Embryonic facial prominence (tissue), 1 donor: ENCODE results near the gene TMEM109.

ENCODE experiments used
- DNase-seq: peaks from one replicate; pipeline ENCODE4 v3.0.0-alpha.2; 2016; ENCODE audit errors: extremely low spot score

TMEM109 gene, protein sequence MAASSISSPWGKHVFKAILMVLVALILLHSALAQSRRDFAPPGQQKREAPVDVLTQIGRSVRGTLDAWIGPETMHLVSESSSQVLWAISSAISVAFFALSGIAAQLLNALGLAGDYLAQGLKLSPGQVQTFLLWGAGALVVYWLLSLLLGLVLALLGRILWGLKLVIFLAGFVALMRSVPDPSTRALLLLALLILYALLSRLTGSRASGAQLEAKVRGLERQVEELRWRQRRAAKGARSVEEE

DNA sequence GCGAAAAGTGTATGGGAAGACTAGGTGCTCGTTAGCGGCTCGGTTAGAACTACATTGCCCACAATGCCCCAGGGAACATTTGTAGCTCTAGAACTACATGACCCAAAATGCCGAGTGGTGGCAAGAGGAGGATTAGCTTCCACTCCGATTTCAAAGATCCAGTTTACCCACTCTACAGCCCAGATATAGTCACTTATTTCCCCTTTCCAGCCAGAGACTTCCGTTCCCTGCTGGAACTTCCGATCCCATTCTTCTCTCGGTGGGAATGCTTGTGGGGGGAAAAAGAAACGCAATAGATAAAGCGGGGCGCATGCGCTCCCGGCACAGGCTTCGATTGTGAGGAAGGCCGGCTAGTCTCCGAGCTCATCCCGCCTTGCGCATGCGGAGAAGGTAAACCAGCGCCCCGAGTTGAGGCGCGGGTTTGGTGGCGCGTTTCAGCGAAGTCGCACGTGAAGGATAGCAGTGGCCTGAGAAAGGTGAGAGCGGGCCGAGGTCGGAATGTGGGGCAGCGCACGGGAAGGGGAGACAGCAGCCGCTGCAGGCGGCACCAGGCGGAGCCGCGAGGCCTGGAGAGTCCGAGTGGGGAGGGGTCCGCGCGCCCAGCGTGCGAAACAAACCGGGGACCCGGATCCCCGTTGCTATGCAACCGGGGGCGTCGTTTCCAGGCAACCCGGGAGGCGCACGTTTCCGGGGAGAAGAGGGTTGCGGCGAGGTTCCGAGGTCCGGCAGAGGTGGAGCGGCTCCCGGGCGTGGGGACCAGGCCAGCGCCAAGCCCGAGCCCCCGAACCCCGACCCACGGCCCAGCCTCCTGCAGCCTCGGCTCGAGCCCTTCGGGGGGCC is at the start of gene TMEM109:
Gene TMEM109 (plus strand): TSS at position 366 of the 840 bp plus-strand sequence. CDS start 5,536 bp downstream, outside the sequence.
- DNase-seq, result peak; percentile 90

DNA sequence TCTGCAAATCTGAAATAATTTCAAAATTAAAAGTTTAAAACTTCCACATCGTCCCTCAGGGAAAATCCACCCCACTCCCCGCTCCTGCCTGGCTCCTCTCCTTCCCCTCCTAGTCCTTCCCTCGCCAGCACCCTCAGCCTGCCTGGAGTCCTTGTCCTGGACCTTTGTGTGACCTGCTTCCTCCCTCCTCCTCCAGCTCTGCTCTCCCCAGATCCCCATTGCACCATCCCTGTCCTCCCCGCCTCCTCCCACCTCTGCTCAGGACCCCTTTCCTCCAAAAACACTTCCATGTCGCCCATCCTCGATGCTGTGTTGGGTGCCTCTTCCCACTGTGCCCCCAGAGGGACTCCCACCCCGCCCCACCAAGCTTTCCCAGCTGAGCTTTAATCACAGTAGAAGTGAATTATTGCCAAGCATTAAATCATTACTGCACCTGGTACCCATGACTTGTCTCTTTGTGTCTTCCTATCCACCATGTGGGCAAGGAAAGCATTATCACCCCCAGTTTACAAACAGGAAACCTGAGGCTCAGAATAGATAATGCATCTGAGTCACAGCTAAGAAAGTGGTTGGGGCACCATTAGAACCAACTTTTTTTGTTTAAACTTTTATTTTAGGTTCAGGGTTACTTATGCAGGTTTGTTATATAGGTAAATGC is 49.0 kb upstream of the TMEM109 start:
- DNase-seq, result no peak

DNA sequence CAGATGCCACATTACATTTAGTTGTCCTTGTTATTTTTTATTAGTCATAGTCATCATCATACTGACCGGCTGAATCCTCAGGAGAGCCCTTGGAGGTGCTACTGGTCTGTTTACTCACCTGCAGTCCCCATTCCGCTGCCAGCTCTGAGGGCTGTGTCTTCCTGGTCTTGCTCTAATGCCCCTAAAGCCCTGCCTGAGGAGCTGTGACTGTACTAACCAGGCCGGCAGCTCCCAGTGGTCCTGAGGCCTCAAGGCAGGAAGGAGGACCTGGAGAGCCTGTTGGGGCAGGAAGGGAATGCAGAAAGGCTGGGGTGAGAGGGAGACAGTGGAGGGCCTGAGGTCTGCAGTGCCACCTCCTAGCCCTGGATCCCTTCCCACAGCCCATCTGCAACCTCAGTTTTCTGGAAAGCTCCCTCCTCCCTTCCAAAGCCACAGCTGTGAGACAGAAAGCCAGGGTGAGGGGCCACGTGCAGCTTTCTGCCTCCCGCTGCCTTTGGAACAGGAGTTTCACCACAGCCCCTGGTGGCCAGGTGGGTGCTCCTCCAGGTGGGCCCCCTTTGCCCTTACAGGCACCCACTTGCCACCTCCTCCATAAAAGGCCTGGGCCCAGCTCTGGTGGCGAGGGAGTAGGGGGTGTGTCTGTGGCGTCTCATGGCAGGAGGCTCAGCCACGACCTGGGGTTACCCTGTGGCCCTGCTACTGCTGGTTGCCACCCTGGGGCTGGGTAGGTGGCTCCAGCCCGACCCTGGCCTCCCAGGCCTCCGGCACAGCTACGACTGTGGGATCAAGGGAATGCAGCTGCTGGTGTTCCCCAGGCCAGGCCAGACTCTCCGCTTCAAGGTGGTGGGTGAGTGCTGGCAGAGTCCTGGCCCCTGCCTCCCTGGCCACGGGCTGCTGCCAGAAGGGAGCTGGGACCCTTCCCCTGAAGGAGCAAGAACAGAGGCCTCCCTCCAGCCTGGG is 46.8 kb upstream of the TMEM109 start, which contains the start of gene ZP1:
Gene ZP1 (plus strand): TSS at position 632 of the 960 bp plus-strand sequence. CDS start 20 bp downstream, at position 652.
- DNase-seq, result no peak

DNA sequence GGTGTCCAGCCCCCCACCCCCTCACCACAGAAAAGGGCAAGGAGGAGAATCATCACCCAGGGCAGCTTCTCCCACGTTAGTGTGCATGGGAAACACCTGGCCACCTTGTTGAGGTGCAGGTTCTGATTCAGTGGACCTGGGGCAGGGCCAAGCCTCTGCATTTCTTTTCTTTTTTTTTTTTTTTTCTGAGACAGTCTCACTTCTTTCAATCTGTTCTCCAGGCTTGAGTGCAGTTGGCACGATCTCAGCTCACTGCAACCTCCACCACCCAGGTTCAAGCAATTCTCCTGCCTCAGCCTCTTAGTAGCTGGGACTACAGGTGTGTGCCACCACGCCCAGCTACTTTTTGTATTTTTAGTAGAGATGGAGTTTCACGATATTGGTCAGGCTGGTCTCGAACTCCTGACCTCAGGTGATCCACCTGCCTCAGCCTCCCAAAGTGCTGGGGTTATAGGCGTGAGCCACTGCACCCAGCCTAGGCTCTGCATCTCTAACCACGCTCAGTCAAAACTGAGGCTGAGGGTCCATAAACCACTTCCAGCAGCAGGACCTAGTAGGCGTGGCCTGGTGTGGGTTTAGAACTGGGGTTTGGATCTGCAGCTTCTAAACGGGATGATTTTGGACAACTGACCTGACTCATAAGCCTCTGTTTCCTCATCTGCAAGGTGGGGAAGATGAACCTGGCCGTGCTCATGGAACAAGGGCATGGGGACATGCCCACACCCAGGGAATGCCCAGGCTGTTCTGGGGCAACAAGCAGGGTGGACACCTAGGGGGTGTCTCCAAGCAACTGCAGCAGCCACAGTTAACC is 45.9 kb upstream of the TMEM109 start:
- DNase-seq, result no peak

DNA sequence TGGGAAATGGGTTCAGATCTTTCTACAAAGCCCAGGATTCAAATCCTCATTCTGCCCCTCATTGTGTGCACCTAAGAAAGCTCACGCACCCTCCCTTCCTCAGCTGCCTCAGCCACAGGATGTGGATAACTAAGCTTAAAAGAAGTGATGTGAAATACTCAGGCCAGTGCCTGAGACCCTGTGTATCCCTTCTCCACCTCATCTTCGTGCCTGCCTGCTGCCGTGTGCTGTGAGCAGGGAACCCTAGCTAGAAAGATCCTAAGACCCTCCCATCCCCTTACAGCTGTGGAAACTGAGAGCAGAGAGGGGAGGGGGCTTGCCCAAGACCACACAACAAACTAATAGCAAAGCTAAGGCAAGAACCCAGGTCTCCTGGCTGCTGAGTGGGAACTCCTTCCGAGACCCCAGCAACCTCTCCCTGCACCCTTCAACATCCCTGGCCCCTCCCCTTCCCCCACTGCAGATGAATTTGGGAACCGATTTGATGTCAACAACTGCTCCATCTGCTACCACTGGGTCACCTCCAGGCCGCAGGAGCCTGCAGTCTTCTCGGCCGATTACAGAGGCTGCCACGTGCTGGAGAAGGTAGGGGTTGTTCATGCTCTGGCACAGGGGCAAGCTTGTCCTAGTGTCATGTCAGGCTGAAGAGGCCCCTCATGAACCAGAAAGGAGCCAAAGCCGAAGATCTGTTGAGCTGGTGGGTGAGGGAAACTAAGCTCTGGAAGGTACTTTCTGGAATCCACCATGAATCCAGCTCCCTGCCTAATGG is 45.1 kb upstream of the TMEM109 start:
- no peak for DNase-seq

DNA sequence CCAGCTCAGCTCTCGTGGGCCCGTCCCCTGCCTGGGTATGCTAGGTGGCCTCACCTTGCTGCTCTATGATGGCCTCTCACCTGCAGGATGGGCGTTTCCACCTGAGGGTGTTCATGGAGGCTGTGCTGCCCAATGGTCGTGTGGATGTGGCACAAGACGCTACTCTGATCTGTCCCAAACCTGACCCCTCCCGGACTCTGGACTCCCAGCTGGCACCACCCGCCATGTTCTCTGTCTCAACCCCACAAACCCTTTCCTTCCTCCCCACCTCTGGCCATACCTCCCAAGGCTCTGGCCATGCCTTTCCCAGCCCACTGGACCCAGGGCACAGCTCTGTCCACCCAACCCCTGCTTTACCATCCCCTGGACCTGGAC is 44.5 kb upstream of the TMEM109 start:
- DNase-seq, result no peak

DNA sequence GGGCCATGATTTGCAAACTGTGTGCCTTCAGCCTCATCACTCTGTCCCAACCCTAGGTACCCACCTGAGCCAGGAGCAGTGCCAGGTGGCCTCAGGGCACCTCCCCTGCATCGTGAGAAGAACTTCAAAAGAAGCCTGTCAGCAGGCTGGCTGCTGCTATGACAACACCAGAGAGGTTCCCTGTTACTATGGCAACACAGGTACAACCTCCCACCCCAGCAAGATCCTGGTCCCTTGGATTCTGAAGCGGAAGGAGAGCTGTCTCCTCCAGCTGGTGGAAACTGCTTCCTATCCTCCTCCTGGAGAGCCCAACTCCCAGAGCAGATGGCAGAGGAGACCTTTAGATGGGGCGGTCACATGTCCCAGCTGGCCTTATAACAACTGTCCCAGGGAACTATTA is 43.7 kb upstream of the TMEM109 start:
- no peak for DNase-seq

DNA sequence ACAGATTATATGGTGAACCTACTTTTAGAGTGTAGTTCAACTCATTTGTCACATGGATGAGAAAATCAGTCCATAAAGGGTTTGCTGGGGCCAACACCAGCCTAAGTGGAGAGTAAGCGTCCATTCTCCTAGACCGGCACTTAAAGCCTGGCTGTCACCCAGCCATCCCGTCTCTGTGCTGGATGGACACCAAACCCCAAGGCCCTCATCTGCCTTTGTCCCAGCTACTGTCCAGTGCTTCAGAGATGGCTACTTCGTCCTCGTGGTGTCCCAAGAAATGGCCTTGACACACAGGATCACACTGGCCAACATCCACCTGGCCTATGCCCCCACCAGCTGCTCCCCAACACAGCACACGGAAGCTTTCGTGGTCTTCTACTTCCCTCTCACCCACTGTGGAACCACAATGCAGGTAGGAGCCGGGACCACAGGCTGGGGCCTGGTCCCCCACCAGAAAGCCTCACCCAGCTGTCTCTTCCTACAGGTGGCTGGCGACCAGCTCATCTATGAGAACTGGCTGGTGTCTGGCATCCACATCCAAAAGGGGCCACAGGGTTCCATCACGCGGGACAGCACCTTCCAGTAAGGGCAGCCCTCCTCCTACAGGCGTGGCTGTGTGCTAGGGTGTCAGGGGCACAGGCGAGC is 43.1 kb upstream of the TMEM109 start:
- no peak for DNase-seq

DNA sequence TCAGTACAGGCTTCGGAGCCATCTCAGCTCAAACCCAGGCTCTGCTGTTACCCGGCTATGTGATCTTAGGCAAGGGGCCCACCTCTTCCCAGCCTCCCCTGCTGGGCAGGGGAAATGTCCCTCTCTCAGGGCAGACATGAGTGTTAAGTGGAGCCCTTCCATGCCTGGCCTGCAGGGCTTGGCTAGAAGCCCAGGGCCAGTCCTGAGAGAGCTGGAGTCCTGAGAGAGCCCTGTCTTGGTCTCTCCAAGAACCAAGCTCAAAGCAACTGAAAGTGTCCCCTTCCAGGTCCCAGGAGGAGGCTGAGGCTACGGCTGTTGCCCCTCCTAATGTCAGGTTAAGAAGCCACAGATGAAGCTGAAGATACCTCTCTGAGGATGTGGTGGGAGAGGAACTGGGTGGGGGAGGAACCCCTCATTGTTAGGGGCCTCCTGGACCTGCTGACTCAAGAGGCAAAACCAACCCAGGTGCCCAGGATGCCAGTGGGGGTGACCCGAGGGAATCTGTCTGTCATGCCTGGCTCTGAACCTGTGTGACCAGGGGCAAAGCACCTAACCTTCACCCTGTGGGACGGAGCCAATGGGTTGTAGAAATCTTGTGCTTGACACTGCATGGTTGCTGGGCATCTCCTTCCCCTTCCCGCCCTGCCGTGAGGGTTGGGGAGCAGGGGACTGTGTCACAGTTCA is 42.4 kb upstream of the TMEM109 start:
- DNase-seq, result no peak

DNA sequence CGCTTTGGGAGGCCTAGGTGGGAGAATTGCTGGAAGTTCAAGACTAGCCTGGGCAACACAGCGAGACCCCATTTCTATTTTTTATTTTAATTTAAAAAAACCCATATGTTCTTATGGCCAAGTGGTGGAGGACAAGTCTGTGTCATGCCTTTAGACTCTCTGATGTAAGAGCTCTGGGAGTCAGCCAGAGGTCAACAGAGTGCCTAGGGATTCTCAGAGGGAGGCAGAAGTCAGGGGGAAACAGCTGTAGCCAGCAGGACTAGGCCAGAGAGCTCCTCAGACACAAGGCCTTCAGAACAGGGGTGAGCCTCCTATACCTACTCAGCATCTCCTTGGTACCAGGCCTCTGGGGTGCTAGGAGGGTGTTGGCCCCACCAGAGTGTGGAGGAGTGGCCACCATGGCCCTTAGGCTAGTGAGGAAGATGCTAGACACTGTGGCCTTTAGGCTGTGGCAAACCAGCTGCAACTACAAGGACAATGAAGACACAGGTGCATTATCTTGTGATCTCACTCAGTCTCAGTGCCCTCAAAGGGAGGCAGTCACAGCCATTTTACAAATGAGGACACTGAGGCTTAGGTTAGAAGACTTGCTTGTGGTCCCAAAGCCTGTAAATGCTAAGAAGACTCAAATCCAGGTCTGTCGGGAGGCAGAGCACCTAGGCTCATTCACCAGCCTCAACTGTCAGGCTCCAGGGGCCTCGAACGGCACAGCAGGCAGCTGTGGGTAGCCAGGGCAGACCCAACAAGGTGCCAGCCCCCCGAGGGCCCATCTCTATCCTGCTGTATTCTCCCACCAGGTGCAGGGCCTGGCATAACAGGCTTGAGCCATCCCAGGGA is 41.6 kb upstream of the TMEM109 start:
- DNase-seq, result no peak

DNA sequence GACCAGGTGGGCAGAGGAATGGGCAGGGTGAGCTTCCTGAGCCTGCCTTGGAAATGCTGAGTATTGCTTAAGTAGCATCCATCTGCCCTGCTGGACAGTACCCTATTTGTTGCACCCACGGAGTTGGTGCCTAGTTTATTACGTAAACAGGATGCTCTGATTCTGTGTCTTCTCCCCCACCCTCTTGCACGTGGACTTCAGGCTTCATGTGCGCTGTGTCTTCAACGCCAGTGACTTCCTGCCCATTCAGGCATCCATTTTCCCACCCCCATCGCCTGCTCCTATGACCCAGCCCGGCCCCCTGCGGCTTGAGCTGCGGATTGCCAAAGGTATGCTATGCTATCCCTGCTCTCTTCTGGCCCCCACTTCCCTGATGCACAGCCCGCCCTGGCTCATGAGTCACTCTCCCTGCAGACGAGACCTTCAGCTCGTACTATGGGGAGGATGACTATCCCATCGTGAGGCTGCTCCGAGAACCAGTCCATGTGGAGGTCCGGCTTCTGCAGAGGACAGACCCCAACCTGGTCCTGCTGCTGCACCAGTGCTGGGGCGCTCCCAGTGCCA is 40.9 kb upstream of the TMEM109 start:
- no peak for DNase-seq

DNA sequence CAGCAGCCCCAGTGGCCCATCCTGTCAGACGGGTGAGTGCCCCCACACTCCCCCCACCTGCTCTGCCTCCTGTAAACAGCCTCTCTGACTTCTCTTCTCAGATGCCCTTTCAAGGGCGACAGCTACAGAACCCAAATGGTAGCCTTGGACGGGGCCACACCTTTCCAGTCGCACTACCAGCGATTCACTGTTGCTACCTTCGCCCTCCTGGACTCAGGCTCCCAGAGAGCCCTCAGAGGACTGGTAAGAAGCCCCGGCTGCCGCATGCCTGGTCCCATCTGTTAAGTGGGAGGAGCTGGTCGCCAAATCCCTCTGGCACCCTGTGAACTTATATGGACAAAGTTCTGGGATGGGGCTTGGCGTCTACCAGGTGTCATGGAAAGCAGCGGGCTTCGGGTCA is 40.4 kb upstream of the TMEM109 start:
- no peak for DNase-seq

DNA sequence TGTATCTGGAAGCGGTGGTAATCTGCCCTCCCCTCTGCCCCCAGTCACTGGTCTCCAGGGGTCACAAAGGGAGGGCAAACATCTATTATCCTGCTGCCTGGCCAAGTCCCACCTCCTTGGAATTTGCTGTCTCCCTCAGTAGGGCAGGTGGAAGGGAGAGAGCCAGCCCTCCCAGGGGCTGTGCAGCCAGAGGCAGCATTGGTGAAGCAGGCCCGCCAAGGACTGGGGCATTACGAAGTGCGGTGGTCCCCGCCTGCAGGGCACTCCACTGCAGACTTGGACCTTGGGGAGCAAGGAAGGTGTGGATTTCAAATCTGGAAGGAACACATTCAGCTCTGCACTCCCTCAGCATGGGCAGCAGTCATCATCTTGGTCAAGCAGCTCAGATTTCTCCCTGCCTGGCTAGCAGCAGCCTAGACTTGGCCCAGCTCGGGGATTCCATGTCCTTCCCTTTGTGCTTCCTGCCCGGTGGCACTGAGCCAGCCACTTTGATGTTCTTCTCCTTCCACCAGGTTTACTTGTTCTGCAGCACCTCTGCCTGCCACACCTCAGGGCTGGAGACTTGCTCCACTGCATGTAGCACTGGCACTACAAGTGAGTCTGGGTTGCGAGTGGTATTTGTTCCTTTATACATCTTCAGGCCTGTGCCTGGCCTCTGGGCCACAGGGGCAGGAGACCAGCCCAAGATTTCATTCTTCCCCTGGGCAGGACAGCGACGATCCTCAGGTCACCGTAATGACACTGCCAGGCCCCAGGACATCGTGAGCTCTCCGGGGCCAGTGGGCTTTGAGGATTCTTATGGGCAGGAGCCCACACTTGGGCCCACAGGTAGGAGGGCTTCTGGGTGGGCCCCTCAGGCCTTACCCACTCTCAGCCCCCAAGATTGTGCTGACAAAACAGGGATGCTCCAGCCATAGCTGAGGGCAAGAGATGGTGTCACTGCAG is 39.3 kb upstream of the TMEM109 start:
- DNase-seq, result no peak

DNA sequence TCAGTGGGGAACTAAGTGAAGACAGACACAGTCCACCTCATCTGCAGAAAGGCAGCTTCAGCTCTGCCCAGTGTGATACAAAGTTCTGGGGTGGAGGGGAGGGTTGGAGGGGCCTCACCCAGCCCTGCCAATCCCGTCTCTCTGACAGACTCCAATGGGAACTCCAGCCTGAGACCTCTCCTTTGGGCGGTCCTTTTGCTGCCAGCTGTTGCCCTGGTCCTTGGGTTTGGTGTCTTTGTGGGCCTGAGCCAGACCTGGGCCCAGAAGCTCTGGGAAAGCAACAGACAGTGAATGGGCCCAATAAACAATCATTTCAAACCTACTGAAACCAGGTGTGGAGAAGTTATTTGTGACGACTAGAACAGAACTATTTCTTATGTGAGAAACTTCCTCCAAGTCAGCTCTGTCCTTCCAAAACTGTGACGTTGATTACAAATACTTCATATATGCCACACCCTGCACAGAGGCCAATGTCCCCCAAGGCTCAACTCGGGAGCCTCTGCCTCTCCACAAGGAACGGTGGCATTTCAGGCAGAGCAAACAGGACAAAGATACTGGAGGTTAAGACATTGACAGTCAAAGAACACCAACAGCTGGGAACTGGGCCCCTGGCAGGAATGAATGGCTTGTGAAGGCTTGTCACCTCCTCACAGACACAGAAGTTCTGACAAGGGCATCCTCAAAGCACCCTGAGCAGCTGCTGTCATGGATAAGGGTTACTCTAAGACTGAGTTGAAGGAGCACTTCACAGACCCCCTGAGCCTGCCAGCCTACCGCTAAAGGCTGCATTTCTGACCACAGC is 38.4 kb upstream of the TMEM109 start:
- no peak for DNase-seq

DNA sequence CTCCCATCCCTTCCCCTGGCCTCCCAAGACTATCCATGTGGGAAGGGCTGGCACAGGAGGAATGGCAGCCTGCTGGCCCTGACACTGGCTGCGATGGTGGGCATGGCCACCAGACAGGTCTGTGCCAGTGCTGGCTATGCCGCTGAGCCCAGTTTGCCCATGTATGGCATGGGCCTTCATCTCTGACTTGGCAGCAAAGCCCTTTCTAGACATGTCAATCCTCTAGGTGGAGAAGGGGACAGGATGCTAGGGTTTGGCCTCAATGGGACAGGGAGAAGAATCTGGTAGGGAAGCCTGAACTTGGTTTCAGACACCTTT is 37.8 kb upstream of the TMEM109 start:
- no peak for DNase-seq
